HG03469 (cell line): Measurements from ENCODE around the gene BIRC6.
"Not testable (repeated sequence)": the region's sequence is repeated elsewhere in the genome, so short reads cannot be mapped to it uniquely, and the experiment has no call there.

Experiments used
- ATAC-seq: cut with Tn5 transposase; IDR thresholded peaks from one replicate; pipeline ENCODE4 v1.9.1; 2021; ENCODE audit warnings: mild to moderate bottlenecking, moderate library complexity, moderate number of reproducible peaks; ENCODE audit not compliant: unreplicated experiment

BIRC6 gene

DNA sequence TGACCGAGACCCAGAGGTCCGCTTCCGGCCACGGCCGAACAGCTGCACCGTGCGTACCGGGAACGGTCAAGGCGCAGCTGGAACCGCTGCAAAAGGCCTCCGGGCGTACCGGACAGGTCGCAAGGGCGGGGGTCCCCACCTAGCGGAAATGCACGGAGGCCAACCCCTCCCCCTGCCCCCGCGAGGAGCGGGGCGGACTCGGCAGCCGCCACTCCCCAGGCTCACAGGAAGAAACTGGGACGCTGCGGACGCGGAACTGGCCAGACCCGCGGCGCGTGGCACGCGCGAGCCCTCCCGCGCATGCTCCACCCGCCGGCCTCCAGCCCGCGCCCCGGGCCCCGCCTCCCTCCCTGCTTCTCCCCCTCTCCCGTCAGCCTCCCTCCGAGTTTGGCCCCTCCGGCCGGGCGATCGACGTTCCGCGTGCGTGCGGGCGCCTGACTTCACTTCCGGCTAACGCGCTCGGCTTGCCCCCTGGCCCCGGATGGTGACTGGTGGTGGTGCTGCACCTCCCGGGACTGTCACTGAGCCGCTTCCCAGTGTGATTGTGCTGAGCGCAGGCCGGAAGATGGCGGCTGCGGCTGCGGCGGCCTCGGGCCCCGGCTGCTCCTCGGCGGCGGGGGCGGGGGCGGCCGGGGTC lies at the start of gene BIRC6:
Gene BIRC6, plus strand, starts transcription at position 343 of the 637 bp plus-strand sequence. Its CDS starts 139 bp downstream, at position 482.
- peak; percentile 70 for ATAC-seq

- no peak for ATAC-seq
Measured at GRCh38 chr2:32310577-32310976, 46.2 kb upstream of the BIRC6 start.

DNA sequence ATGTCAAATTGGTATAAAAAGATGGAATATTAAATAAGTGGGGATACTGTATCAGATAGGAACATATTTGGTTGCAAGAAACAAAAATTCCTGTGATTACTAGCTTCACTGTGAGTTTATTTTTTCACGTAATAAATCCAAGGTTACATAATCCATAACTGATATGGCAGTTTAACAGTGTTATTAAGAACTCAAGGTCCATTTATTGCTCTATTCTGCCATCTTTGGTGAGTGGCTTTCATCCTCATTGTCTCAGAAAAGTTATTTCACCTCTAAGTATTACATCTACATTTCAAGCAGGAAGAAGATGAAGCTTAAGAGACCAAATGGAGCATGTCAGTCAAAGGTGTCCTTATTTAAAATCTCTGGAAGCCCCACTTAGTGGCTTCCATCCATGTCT lies 41.9 kb upstream of the BIRC6 start:
- no peak for ATAC-seq

DNA sequence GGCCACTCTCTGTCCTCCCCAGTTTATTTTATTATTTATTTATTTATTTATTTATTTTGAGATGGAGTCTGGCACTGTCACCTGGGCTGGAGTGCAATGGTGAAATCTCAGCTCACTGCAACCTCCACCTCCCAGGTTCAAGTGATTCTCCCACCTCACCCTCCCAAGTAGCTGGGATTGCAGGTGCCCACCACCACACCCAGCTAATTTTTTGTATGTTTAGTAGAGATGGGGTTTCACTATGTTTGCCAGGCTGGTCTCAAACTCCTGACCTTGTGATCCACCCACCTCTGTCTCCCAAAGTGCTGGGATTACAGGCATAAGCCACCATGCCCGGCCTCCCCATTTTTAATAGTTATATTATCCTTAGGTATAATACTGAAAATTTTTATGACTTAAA lies 28.1 kb upstream of the BIRC6 start:
- not testable (repeated sequence) for ATAC-seq

DNA sequence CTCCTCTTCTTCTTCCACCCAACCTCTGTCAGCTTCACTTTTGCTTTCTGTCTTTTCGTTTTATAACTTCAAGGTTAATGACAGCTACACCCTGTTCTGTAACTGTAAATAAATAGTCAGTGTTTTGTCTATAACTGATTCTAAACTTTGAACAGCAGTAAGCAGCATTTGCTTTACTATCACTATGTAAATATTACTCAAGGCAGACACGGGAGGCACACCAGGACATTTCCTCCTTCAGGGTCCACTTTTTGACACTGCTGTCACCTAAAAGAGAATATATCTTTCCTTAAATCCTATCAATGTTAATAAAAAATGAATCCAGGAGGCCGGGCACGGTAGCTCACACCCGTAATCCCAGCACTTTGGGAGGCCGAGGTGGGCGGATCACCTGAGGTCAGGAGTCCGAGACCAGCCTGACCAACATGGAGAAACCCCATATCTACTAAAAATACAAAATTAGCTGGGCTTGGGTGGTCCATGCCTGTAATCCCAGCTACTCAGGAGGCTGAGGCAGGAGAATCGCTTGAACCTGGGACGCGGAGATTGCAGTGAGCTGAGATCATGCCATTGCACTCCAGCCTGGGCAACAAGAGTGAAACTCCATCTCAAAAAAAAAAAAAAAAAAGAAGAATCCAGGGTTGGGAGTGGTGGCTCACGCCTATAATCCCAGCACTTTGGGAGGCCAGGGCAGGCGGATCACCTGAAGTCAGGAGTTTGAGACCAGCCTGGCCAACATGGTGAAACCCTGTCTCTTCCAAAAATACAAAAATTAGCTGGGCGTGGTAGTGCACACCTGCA lies 27.4 kb upstream of the BIRC6 start:
- not testable (repeated sequence) for ATAC-seq

GRCh38 chr2:32330136-32330535 lies 26.7 kb upstream of the BIRC6 start:
- no peak for ATAC-seq

- no peak for ATAC-seq
Measured at GRCh38 chr2:32342801-32343200, 14.0 kb upstream of the BIRC6 start.

- not testable (repeated sequence) for ATAC-seq
Measured at GRCh38 chr2:32350797-32351196, 6.0 kb upstream of the BIRC6 start.

GRCh38 chr2:32355976-32356680 lies 695 bp upstream of the BIRC6 start:
- ATAC-seq = no peak

DNA sequence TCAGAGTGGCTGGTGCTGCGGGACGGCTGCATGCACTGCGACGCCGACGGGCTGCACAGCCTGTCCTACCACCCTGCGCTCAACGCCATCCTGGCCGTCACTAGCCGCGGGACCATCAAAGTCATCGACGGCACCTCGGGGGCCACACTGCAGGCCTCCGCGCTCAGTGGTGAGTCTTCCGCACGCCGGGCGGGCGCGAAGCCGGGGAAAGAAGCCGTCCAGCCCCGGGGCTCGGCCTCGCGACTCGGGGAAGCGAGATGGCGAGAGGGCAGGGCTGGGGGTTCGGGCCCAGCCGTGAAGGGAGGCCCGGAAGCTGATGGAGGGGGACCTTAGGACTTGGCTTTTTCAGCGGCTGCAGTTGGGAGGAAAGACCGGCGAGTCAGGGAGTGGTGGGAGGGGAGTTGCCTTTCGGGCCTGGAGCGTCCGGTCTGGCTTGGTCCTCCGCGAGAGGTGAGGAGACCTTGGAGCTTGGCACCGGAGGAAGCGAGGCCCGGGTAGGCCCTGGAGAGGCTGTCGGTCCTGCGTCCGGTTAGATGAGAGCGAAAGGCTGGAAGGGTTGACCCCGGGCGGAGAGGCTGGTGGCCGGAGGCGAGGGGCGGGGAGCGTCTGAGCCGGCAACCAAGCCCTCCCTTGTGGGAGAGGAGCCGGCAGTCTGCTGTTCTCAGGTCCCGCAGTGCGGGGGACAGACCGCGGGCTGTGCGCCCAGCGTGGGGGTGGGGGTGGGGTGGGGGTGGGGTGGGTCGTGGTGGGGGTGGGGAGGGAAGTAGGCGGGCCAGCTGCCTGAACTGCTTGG lies 691 bp downstream of the BIRC6 start:
- ATAC-seq = no peak

DNA sequence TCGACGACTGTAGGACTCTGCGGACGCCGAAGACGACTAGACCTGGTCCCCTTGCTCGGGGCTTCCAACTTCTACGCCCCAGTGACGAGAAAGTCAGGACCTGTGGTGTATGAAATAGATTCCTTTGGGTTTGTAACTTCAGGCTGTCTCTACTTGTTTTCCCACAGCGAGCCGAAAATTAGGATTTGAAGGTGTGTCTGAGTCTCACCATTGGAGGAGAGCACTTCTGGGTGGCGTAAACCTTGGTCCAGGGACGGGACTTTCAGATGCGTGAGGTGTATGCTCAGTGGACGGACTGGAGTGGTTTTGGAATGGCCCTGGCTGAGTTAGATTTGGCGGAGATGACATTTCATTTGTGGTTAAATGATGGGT lies 1.3 kb downstream of the BIRC6 start:
- ATAC-seq = no peak

GRCh38 chr2:32360416-32360815 lies 3.6 kb downstream of the BIRC6 start:
- ATAC-seq = no peak

- not testable (repeated sequence) for ATAC-seq
Measured at GRCh38 chr2:32362997-32363396, 6.2 kb downstream of the BIRC6 start.

GRCh38 chr2:32363597-32363996 lies 6.8 kb downstream of the BIRC6 start:
- ATAC-seq = peak; percentile 47

DNA sequence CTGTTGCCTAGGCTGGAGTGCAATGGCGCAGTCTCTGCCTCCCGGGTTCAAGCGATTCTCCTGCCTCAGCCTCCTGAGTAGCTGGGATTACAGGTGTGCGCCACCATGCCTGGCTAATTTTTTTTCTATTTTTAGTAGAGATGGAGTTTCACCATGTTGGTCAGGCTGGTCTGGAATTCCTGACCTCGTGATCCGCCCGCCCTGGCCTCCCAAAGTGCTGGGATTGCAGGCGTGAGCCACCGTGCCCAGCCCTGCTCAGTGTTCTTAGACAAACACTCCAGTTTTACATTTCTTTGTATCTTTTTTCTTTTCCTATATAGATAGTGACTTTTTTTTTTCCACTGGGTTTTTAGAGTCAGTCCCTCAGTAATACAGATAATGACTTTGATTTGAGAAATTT lies 7.5 kb downstream of the BIRC6 start:
- ATAC-seq = not testable (repeated sequence)

GRCh38 chr2:32365679-32366078 lies 8.9 kb downstream of the BIRC6 start:
- not testable (repeated sequence) for ATAC-seq

DNA sequence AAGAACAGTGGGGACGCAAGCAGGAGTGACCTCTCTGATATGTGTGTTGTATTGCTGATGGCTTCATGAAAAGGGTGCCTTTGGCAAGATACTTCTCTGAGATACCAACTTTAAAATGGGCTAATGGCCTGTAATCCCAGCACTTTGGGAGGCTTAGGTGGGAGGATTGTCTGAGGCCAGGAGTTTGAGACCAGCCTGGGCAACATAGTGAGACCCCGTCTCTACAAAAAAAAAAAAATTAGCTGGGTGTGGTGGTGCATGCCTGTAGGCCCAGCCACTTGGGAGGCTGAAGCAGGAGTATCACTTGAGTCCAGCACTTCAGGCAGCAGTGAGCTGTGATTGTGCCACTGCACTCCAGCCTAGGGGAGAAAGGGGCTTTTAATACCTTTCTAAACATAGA lies 9.8 kb downstream of the BIRC6 start:
- ATAC-seq = no peak

- ATAC-seq = no peak
Measured at GRCh38 chr2:32369222-32369621, 12.4 kb downstream of the BIRC6 start.

- ATAC-seq = not testable (repeated sequence)
Measured at GRCh38 chr2:32370942-32371341, 14.1 kb downstream of the BIRC6 start.

- ATAC-seq = no peak
Measured at GRCh38 chr2:32372519-32373182, 15.8 kb downstream of the BIRC6 start.
